ENCODE measurements around the gene CFAP299. TPM values are rescaled to one million over a fixed set of nuclear protein-coding genes. Genes with fewer than 3 reads are reported as not detected.

CFAP299 gene
- total RNA-seq, 3 donors from 2014 or later, result under 0.01 to 0.15 TPM; not detected in 1

- Histone ChIP-seq H3K36me3 (no peaks in the 10 kb centered on the region), H3K4me1 (no peaks in the 10 kb centered on the region), H3K27me3 (no peaks in the 10 kb centered on the region), H3K27ac (no peak overlapping the region), H3K4me3 (no peak overlapping the region), H3K9me3 (no peaks in the 10 kb centered on the region)
- intact Hi-C loops (cut with DNase I; ENCODE audit: low total_unique reads), result no loop called here
- TF ChIP-seq POLR2AphosphoS5 (IDR thresholded peaks at IDR 0.05) (no peak), CTCF (IDR thresholded peaks at IDR 0.05) (no peak), POLR2A (IDR thresholded peaks at IDR 0.05) (no peak)
- DNase-seq (ENCODE audit: low spot score in 2 of 2), result no peak
These were observed 39.7 kb upstream of the CFAP299 start for GRCh38 chr4:80295826-80296225.

DNA sequence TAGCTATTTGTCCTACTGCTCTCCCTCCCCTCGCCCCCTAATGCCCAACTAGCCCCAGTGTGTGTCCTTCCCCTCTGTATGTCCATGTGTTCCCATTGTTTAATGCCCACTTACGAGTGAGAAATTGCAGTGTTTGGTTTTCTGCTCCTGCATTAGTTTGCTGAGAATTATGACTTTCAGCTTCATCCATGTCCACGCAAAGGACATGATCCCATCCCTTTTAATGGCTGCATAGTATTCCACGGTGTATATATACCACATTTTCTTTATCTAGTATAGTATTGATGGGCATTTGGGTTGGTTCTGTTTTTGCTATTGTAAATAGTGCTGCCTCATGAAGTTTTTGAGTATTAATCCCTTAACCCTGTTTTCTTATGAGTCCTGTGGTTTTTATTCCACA lies 33.6 kb upstream of the CFAP299 start:
- H3K4me1 ChIP-seq, result no peaks in the 10 kb centered on the region
- H3K9me3 ChIP-seq, result no peaks in the 10 kb centered on the region
- no peaks in the 10 kb centered on the region for H3K27me3 ChIP-seq
- TF ChIP-seq CTCF (IDR thresholded peaks at IDR 0.05) (no peak), POLR2AphosphoS5 (IDR thresholded peaks at IDR 0.05) (no peak), POLR2A (IDR thresholded peaks at IDR 0.05) (no peak)
- H3K4me3 ChIP-seq, result no peak overlapping the region
- no peak overlapping the region for H3K27ac ChIP-seq
- DNase-seq (ENCODE audit: low spot score in 2 of 2), result no peak
- no peaks in the 10 kb centered on the region for H3K36me3 ChIP-seq
- intact Hi-C loops (cut with DNase I; ENCODE audit: low total_unique reads), result no loop called here

DNA sequence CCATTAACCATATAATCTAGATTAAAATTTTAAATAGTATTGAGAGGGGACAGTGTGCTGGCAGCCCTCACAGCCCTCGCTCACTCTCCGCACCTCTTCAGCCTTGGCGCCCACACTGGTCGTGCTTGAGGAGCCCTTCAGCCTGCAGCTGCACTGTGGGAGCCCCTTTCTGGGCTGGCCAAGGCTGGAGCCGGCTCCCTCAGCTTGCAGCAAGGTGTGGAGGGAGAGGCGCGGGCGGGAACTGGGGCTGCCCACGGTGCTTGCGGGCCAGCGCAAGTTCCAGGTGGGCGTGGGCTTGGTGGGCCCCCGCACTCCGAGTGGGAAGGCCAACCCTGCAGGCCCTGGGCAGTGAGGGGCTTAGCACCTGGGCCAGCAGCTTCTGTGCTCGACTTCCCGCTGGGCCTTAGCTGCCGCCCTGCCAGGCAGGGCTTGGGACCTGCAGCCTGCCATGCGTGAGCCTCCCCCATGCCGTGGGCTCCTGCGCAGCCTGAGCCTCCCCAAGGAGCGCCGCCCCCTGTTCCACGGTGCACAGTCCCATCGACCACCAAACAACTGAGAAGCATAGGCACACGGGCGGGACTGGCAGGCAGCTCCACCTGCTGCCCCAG lies 32.8 kb upstream of the CFAP299 start:
- no peak for DNase-seq (ENCODE audit: low spot score in 2 of 2)
- no peaks in the 10 kb centered on the region for H3K4me1 ChIP-seq
- no peak overlapping the region for H3K27ac ChIP-seq
- intact Hi-C loops (cut with DNase I; ENCODE audit: low total_unique reads), result no loop called here
- H3K9me3 ChIP-seq, result no peaks in the 10 kb centered on the region
- no peak overlapping the region for H3K4me3 ChIP-seq
- no peaks in the 10 kb centered on the region for H3K36me3 ChIP-seq
- TF ChIP-seq POLR2AphosphoS5 (IDR thresholded peaks at IDR 0.05) (no peak), CTCF (IDR thresholded peaks at IDR 0.05) (no peak), POLR2A (IDR thresholded peaks at IDR 0.05) (no peak)
- H3K27me3 ChIP-seq, result no peaks in the 10 kb centered on the region

DNA sequence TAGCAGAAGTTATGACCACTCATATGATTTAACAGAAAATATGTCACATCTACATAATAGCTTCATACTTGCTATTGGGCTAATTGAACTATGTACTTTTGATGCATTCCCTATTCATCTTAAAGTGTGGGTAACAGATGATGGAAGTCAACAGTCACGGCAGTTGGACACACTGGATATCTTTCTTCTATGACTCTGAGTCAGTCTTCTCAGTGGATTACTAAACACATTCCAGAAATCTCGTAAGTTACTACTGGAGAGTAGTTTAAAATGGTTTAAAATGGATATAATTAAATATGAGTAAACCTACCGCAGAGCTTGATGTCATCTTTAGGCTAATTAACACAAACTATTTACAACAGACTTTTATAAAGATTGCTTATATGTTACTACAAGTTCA lies 30.1 kb upstream of the CFAP299 start:
- Histone ChIP-seq H3K4me1 (no peaks in the 10 kb centered on the region), H3K4me3 (no peak overlapping the region), H3K9me3 (no peaks in the 10 kb centered on the region), H3K27me3 (no peaks in the 10 kb centered on the region), H3K27ac (no peak overlapping the region), H3K36me3 (no peaks in the 10 kb centered on the region)
- no peak for DNase-seq (ENCODE audit: low spot score in 2 of 2)
- intact Hi-C loops (cut with DNase I; ENCODE audit: low total_unique reads), result no loop called here
- no peak for TF ChIP-seq CTCF (IDR thresholded peaks at IDR 0.05)
- no peak for TF ChIP-seq POLR2AphosphoS5 (IDR thresholded peaks at IDR 0.05)
- no peak for TF ChIP-seq POLR2A (IDR thresholded peaks at IDR 0.05)

GRCh38 chr4:80306260-80306659 lies 29.3 kb upstream of the CFAP299 start:
- TF ChIP-seq POLR2AphosphoS5 (IDR thresholded peaks at IDR 0.05) (no peak), CTCF (IDR thresholded peaks at IDR 0.05) (no peak), POLR2A (IDR thresholded peaks at IDR 0.05) (no peak)
- no peaks in the 10 kb centered on the region for H3K36me3 ChIP-seq
- no peaks in the 10 kb centered on the region for H3K4me1 ChIP-seq
- H3K27me3 ChIP-seq, result no peaks in the 10 kb centered on the region
- intact Hi-C loops (cut with DNase I; ENCODE audit: low total_unique reads), result no loop called here
- H3K27ac ChIP-seq, result no peak overlapping the region
- H3K4me3 ChIP-seq, result no peak overlapping the region
- no peak for DNase-seq (ENCODE audit: low spot score in 2 of 2)
- H3K9me3 ChIP-seq, result no peaks in the 10 kb centered on the region
